Globus pallidus (tissue), 1 donor: ENCODE results near the gene ZRANB3.
"Not testable (repeated sequence)": the region's sequence is repeated elsewhere in the genome, so short reads cannot be mapped to it uniquely, and the experiment has no call there.

Experiments used
- DNase-seq: peaks from one replicate; pipeline ENCODE4 v3.0.0-alpha.2; 2015; ENCODE audit warnings: low spot score

The ZRANB3 gene

GRCh38 chr2:135485441-135485840, 45.6 kb downstream of the ZRANB3 start:
- no peak for DNase-seq

- no peak for DNase-seq
Observed at GRCh38 chr2:135475128-135475527, 55.9 kb downstream of the ZRANB3 start.

DNA sequence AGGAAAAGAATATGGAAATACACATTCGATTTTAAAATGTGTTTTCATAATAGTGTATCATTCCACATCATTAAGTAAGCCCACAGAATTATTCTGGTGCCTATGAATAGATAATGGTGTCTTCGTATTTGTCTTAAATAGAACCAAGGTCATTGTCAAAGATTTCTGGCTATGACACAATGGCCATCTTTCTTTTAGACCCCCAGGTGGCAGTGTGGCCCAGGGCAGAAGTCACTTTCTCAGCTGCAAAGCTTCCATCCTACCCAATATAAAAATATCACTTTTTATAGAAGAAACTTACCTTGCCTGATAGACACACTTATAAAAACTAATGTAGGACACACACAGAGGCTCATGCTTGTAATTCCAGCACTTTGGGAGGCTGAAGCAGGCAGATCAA, 57.5 kb downstream of the ZRANB3 start:
- peak; percentile 2 for DNase-seq

GRCh38 chr2:135471106-135471505, 59.9 kb downstream of the ZRANB3 start:
- no peak for DNase-seq

DNA sequence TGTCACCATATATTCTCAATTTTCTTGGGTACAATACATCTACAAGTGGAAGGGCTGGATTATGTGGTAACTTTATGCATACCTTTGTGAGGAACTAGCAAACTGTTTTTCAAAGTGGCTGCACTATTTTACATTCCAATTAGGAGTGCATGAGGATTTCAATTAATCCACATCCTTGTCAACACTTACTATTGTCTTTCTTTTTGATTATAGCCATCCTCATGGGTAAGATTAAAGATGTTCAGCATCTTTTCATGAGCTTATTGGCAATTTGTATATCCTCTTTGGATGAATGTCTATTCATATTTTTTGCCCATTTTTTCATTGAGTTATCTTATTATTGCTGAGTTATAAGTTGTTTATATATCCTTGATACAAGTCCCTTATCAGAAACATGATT, 73.7 kb downstream of the ZRANB3 start:
- no peak for DNase-seq

GRCh38 chr2:135456835-135457234, 74.2 kb downstream of the ZRANB3 start:
- DNase-seq = no peak

DNA sequence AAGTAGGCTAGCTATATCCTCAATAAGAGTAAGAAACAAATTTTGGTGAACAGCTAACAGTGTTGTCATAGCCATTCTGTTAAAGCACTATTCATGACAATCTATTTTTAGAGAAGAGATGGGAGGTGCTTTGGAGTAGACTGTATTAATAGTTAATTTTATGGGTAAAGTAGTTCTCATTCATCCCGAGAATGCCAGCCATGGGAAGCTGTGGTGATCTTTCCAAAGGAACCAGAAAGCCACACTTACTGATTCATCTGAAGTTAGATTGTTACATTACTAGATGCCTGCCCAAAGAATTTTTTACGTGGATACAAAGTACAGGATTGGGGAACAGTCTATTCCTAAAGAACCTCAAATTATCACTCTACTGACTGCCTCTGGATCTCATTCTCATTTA, 74.6 kb downstream of the ZRANB3 start:
- no peak for DNase-seq

DNA sequence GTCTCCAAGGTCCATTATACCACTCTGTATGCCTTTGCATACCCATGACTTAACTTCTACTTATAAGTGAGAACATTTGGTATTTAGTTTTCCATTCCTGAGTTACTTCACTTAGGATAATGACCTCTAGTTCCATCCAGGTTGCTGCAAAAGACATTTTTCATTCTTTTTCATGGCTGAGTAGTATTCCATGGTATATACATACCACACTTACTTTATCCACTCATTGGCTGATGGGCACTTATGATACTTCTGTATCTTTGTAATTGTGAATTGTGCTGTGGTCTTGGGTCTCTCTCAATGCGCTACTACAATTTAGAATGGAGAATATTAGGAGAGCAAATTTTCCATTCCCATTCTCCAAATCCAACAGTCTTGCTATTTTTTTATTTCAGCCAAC, 76.4 kb downstream of the ZRANB3 start:
- DNase-seq = no peak

GRCh38 chr2:135453027-135453426, 78.0 kb downstream of the ZRANB3 start:
- DNase-seq = not testable (repeated sequence)

GRCh38 chr2:135451966-135452365, 79.1 kb downstream of the ZRANB3 start:
- DNase-seq = no peak

DNA sequence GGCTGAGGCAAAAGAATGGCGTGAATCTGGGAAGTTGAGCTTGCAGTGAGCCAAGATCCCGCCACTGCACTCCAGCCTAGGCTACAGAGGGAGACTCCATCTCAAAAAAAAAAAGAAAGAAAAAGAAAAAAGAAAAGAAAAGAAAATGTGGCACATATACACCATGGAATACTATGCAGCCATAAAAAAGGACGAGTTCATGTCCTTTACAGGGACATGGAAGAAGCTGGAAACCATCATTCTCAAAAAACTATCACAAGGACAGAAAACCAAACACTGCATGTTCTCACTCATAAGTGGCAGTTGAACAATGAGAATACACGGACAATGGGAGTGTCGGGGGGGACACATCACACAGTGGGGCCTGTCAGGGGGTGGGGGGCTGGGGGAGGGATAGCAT, 88.0 kb downstream of the ZRANB3 start:
- not testable (repeated sequence) for DNase-seq

DNA sequence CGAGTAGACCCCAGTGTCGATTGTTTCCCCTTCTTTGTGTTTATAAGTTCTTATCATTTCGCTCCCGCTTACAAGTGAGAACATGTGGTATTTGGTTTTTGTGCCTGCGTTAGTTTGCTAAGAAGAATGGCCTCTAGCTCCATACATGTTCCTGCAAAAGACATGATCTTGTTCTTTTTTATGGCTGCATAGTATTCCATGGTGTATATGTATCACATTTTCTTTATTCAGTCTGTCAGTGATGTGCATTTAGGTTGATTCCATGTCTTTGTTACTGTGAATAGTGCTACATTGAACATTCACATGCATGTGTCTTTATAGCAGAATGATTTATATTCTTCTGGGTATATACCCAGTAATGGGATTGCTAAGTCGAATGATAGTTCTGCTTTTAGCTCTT, 95.9 kb downstream of the ZRANB3 start:
- not testable (repeated sequence) for DNase-seq

DNA sequence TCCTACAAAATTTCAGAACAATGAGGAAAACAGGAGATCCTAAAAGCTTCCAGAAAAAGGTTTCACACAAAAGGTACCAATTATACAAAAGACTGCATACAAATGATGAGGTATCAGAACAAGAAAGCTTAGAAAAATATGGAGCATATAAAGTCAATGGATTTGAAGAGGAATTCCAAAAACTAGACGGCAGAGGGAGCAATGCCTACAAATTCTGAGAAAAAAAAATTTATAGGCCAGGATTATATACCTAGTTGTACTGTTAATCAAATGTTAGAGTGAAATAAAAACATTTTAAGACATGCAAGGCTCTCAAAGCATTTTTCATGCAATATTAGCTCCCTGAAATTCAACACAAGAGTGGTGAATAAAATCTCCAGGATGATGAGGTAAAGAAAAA, 106.2 kb downstream of the ZRANB3 start:
- DNase-seq = no peak

DNA sequence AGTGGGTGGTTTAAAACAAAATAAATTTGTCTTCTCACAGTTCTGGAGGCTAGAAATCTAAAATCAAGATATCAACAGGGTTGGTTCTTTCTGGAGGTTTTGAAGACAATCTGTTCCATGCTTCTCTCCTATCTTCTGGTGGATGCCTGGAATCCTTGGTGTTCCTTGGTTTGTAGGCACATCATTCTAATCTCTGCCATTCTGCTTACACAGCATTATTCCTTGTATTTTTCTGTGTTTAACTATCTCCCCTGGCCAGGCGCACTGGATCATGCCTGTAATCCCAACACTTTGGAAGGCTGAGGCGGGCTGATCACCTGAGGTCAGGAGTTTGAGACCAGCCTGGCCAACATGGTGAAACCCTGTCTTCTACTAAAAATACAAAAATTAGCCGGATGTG, 108.1 kb downstream of the ZRANB3 start:
- no peak for DNase-seq

GRCh38 chr2:135411646-135412045, 119.4 kb downstream of the ZRANB3 start:
- DNase-seq = no peak

DNA sequence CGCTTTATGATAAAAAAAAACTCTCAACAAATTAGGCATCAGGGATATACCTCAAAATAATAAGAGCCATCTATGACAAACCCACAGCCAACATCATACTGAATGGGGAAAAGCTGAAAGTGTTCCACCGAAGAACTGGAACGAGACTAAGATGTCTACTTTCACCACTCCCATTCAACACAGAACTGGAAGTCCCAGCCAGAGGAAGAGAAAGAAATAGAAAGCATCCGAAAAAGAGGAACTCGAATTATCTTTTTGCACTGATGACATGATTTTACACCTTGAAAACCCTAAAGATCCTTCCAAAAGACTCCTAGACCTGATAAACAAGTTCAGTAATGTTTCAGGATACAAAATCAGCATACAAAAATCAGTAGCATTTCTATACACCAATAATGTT, 121.6 kb downstream of the ZRANB3 start:
- DNase-seq = no peak

- not testable (repeated sequence) for DNase-seq
Observed at GRCh38 chr2:135396259-135396658, 134.8 kb downstream of the ZRANB3 start.

GRCh38 chr2:135386993-135387392, 144.0 kb downstream of the ZRANB3 start:
- no peak for DNase-seq

GRCh38 chr2:135378591-135378990, 152.4 kb downstream of the ZRANB3 start:
- DNase-seq = no peak

GRCh38 chr2:135373702-135374101, 157.3 kb downstream of the ZRANB3 start:
- no peak for DNase-seq

- DNase-seq = no peak
Observed at GRCh38 chr2:135349941-135350340, 181.1 kb downstream of the ZRANB3 start.

DNA sequence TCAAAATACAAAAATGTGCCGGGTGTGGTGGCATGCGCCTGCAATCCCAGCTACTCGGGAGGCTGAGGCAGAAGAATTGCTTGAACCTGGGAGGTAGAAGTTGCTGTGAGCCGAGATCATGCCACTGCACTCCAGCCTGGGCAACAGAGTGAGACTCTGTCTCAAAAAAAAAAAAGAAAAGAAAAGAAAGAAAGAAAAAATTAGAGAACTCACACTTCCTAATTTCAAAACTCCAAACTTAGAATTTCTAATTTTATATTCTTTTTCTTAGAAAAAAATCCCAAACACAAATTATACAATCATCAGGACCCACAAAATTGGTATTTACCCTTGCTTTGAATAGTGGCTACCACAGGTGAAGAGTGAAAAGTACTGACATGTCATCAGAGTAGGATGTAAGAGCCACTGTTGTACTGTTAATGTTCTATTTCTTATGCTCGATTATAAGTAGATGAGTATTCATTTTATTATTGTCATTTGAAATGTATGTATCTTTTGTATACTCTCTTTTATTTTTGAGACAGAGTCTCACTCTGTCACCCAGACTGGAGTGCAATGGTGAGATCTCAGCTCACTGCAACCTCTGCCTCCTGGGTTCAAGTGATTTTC, 182.8 kb downstream of the ZRANB3 start:
- not testable (repeated sequence) for DNase-seq

DNA sequence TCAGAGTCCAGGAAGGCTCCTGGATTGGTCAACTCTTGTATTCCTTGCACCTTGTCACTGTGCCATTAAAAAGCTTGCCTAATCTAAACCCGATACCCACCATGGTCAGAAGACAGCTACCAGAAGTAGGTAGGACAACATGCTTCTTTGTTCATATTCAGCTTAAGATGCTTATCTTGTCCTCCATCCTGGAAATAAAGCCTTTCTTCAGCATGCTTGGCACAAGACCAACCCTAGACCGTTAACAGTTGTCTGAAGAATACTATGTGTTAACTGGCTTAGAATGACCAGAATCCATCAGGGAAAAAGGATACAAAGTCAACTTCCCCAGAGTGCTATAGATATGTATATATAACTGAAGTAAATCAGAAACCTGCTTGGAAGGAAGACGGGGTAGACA, 193.9 kb downstream of the ZRANB3 start:
- no peak for DNase-seq

- no peak for DNase-seq
Observed at GRCh38 chr2:135335256-135335655, 195.8 kb downstream of the ZRANB3 start.

DNA sequence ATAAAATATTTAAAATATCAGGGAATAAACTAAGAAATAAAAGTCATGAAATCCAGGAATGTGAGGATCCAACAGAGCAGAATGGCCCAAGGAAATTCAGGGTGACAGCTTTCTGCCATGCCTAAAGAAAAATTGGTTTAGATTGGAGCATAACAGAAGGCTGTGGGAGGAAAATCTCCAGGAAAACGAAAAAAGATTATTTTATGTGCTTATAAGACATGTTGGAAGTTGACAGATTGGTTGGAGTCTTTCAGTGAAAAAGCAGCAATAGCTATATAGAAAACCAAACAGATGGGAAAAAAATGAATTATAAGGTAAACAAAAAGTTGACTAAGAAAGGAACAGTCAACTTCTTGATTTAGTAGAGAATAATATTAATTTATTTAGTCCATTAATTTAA, 203.9 kb downstream of the ZRANB3 start:
- DNase-seq = no peak
